C4-2B (cell line): ENCODE data around the gene WHRN.

Experiments
- CTCF ChIP-seq: fragments of 450-650 bp; conservative IDR thresholded peaks from 2 replicates; pipeline ENCODE4 v1.5.1; 2017; ENCODE audit warnings: mild to moderate bottlenecking
- ZFX ChIP-seq: fragments of 450-650 bp; IDR thresholded peaks from 2 replicates; pipeline ENCODE4 v1.6.1; 2017

- no peak for TF ChIP-seq CTCF
- TF ChIP-seq ZFX, result no peak
These were observed 107.9 kb downstream of the WHRN start for GRCh38 chr9:114397219-114397847.
